Left colon (tissue), 2 donors: ENCODE data around the gene ERCC6L. TPM values are rescaled to one million over a fixed set of nuclear protein-coding genes. Genes with fewer than 3 reads are reported as not detected.
"Not testable (repeated sequence)": the region's sequence is repeated elsewhere in the genome, so short reads cannot be mapped to it uniquely, and the experiment has no call there.

Source experiments
- ATAC-seq: fragments of 200-7000 bp; cut with Tn5 transposase; one replicate; pipeline ENCODE4 v1.9.1; 2020; ENCODE audit warnings: mild to moderate bottlenecking, moderate library complexity
- DNase-seq, 2 donors: peaks; one replicate each; pipeline ENCODE4 v3.0.0-alpha.2; 2020
- intact Hi-C, 2 donors: fragments of 100-400 bp; cut with DNase I in 1 of 2; cut with micrococcal nuclease in 1 of 2; formaldehyde crosslinking; loops; one replicate each; pipeline versions ENCODE4 v1.11.2 to v1.14.0; 2022; cut with DNase I, micrococcal nuclease
- total RNA-seq, 2 donors: library from RNA; stranded (reverse); fragmentation: NEBNext Ultra II Directional; extraction: Animal tissue kit (Norgen Biotek cat#: 25700); gene quantifications; one replicate each; pipeline ENCODE4 v1.2.1, GENCODE V29; 2021
- donor health status: DM: no; HTN: no; CAD: no.
- donor health status: DM: yes; HTN: yes; CAD: no.

The ERCC6L gene
- total RNA-seq, 2 donors from 2014 or later: 0.61 to 1.6 TPM

DNA sequence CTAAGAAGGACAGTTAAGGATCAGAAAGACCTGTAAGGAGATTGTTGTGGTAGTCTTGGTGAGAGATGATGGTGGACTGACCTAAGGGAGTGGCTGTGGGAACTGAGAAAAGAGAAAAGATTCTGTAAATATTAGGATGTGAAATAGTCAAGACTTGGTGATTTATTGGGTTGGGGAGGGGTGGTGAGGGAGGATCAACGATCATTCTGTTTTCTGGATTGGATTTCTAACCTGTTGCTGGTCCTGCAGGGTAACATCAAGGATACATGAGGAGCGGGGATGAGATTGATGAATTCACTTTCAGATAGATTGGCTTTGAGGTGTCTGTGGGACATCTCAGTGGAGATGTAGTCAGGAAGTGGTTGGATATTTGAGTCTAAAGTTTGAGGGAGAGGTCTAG, 55.9 kb downstream of the ERCC6L start:
- intact Hi-C loops: no loop called here
- DNase-seq (no peak), ATAC-seq (no peak)

DNA sequence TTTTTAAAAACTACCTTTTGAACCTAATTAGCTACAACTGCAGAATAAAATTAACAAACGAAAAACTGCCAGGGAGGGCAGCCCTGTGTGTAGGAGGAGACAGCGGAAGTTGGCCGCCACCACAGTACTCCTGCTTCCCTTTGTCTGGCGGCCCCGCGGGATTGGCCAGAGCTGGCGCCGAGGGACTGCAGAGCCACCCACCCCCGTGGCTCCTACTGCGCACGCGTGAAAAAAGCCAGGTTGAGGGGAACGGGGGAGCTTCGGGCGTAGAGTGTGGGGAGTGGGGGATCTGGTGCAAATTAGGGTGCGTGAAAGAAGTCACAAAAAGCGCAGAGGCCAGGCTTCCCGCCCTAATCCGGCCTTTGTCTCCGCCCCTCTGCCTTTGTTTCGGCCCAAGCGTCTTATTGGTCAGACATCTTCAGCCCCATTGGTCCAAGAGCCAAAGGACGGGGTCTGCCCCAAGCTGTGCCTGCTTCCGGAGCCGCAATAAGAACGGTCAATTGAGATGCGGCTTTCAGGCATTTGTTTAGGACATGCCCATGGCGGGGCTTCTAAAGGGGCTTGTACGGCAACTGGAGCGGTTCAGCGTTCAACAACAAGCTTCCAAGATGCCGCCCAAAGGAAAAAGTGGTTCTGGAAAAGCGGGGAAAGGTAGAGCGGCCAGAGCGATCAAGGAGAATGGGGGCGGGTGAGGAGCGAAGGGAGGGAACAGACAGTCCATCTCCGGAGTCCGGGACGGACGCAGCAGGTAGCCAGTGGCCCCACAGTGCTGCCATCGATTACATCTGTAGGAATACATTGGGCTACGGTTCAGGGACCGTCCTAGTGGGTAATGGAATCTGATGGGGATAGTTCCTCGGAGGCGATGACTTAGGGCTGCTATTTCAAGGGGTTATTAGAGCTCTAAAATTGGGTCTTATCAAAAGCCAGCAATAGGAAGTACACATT, 57.4 kb downstream of the ERCC6L start, which contains the start of gene PIN4:
Gene PIN4 (plus strand): TSS at position 580 of the 948 bp plus-strand sequence. CDS start 29 bp downstream, at position 609.
- ATAC-seq (peak; percentile 96), DNase-seq (peak; percentile 88 to 93)
- intact Hi-C loops: no loop called here

DNA sequence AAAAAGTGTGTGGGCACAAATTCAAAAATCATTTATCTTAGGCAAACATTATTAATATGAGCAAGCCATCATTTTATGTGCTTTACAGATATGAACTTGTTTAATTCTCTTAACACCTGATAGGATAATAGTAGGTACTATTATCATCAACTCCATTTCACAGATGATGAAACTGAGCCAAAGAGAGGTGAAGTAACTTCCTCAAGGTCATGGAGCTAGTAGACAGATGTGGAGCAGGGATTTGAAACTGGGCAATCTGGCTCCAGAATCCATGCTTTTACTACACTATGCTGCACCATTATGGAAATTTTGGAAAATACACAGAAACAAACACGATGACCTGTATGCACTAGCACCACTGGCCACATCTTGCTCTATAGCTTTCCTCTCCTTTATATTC, 58.3 kb downstream of the ERCC6L start:
- no peak for DNase-seq
- intact Hi-C loops: no loop called here

DNA sequence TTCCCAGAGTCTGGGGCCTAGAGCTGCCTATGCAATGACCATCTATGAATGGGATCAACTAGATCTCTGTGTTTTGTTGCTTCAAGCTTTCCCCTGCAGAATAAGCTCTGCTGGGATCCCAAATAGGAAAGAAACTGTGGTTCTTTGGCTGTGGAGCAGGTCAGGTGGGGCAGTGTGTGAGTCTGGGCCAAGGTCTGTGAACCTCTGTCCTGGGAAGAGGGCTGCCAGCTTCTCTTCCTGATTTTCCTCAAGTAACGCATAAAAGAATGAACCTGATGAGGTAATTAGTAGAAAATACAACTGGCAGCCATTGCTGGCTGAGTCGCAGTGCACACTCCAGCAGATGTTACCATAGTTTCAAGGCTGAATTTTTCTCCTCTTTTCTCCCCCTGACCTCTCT, 61.8 kb downstream of the ERCC6L start:
- no peak for DNase-seq
- no peak for ATAC-seq
- intact Hi-C loops: no loop called here

More for the DNA sequence above, 58.3 kb downstream of the ERCC6L start:
- no peak for ATAC-seq

DNA sequence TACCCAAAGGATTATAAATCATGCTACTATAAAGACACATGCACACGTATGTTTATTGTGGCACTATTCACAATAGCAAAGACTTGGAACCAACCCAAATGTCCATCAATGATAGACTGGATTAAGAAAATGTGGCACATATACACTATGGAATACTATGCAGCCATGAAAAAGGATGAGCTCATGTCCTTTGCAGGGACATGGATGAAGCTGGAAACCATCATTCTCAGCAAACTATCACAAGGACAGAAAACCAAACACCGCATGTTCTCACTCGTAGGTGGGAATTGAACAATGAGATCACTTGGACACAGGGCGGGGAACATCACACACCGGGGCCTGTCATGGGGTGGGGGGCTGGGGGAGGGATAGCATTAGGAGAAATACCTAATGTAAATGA, 62.5 kb downstream of the ERCC6L start:
- ATAC-seq, intact Hi-C loops, DNase-seq: not testable (repeated sequence)

DNA sequence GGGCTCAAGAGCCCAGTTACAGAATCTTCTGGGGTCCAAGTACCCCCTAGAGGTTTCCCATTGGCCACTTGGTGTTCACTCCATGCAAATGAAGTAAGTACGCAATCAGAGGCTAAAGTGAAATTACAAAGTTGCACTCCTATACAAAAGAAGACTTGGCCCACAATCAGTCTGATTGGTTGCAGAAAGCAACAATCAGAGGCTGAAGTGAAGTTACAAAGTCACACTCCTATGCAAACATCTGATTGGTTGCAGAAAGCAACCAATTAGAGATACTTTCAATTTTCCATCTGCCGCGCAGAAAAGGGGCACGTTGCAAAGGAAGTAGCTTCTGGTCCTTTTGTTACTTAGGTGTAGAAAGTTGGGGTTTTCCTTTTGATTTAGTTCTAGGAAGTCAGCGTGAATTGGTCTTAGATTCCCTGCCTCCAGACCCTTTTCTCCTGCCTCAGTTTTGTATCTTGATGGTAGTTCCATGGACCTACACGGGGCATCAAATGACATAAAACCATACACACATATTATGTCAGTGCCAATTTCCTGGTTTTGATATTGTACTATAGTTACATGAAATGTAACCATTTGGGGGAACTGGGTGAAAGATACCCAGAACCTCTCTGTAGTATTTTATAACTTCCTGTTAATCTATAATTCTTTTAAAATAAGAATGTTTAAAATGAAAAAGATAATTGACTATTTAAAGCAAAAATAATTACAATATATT, 69.7 kb downstream of the ERCC6L start:
- DNase-seq (no peak), ATAC-seq (no peak)
- intact Hi-C loops: no loop called here

DNA sequence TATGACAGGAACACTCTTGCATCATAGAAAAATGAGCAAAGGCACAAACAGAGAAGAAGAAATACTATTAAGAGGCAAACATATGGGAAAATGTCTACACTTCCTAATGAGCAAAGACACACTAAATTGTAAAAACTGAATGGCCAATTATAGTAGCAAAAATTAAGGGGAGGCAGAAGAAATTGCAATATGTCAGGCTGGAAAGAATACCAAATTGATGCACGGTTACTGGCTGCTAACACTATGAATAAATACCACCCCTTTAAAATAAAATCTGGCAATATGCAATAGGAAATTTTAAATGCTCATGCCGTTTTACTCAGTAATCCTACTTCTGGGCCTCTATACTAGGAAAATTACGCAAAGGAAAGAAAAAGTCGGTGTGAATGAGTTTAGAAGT, 73.3 kb downstream of the ERCC6L start:
- intact Hi-C loops: no loop called here
- ATAC-seq (no peak), DNase-seq (no peak)

DNA sequence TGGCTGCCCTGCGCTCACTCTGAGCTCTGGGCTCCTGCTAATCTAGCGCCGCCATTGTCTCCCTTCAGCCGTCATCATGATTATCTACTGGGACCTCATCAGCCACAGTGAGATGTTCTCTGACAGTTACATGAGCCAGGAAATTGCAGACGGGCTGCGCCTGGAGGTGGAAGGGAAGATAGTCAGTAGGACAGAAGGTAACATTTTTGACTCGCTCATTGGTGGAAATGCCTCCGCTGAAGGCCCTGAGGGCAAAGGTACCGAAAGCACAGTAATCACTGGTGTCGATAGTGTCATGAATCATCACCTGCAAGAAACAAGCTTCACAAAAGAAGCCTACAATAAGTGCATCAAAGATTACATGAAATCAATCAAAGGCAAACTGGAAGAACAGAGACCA, 79.1 kb downstream of the ERCC6L start:
- DNase-seq: no peak
- ATAC-seq: no peak
- intact Hi-C loops: no loop called here

DNA sequence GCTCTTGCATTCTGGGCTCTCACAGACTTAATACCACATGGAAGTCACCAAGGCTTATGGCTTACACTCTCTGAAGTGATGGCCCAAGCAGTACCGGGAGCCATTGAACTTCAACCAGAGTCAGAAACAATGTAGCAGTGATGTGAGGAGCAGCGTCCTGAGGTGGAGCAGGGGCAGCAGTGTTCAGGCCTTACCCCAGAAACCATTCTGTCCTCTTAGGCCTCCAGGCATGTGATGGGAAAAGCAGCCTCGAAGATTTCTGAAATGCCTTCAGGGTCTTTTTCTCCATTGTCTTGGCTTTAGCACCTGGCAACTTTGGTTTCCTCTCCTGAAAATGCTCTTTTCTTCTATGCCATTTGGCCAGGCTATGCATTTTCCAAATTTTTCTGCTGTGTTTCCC, 80.1 kb downstream of the ERCC6L start:
- ATAC-seq (no peak), DNase-seq (no peak)
- intact Hi-C loops: no loop called here

Other genes starting within 250 kb of the ERCC6L start
- gene RTL5, start 107.1 kb downstream of the ERCC6L start, total RNA-seq: 1 to 10 TPM; 1.0 to 3.0 TPM
- gene PIN4, start 57.3 kb downstream of the ERCC6L start, total RNA-seq: 10 to 100 TPM in 1 of 2 donors, 1 to 10 TPM in 1; 7.8 to 11.8 TPM
- gene RPS4X, start 38.2 kb upstream of the ERCC6L start, total RNA-seq: 100 to 1,000 TPM; 855 to 940 TPM
- gene CITED1, start 66.9 kb upstream of the ERCC6L start, total RNA-seq: 1 to 10 TPM in 1 of 2 donors, under 1 TPM in 1; 0.67 to 1.0 TPM